HCT116 (cell line): ENCODE measurements around the gene MYLK4. TPM values are rescaled to one million over a fixed set of nuclear protein-coding genes. Genes with fewer than 3 reads are reported as not detected.

Experiments used
- ATAC-seq: fragments of 200-7000 bp; cut with Tn5 transposase; 2 replicates; pipeline ENCODE4 v1.9.1; 2020; ENCODE audit warnings: mild to moderate bottlenecking, moderate library complexity
- BruUV-seq: library from RNA; stranded (reverse); fragments of 400-500 nt; replicated peaks from 2 replicates; lab custom pipeline; 2021; lab: Mats Ljungman, UMichigan
- CTCF ChIA-PET: fragments of 300-600 bp; sonication (Branson Sonifier 250); formaldehyde crosslinking; loops from one replicate; lab custom pipeline; 2021; ENCODE audit warnings: antibody characterized with exemption; lab: Charles Lee
- POLR2A ChIA-PET: fragments of 300-600, 350-600 bp; sonication (Branson Sonifier 250); formaldehyde crosslinking; loops from one replicate; lab custom pipeline; 2021; ENCODE audit warnings: antibody characterized with exemption; lab: Charles Lee
- RAD21 ChIA-PET, 2 experiments: fragments of 300-600 bp; sonication (Branson Sonifier 250); formaldehyde crosslinking; loops; one replicate each; lab custom pipeline; 2023; ENCODE audit warnings: low total read pairs in 2 of 2; ENCODE audit not compliant: uncharacterized antibody in 2 of 2, unreplicated experiment in 2 of 2, low non-redundant PET in 1 of 2; lab: Charles Lee
- DNase-seq: peaks from one replicate; pipeline ENCODE4 v3.0.0-alpha.2; 2010; ENCODE audit warnings: low read depth, low spot score
- H2AFZ ChIP-seq: fragments of 200-600 bp; shearing (Covaris generic), sonication (generic); 2 replicates; pipeline ENCODE4 v1.6.1; 2017; ENCODE audit warnings: low read depth, mixed run types, mixed read lengths, antibody characterized with exemption, low read length; ENCODE audit not compliant: poor library complexity, severe bottlenecking
- H3K27ac ChIP-seq: 2 replicates; pipeline ENCODE4 v1.5.1; 2012; ENCODE audit warnings: low read depth, low read length
- H3K27me3 ChIP-seq: fragments of 200-600 bp; sonication (generic); 2 replicates; pipeline ENCODE4 v1.6.1; 2016; ENCODE audit warnings: mixed run types, low read length, mixed read lengths; ENCODE audit not compliant: insufficient read depth
- H3K36me3 ChIP-seq, 2 experiments: fragments of 200-500 bp in 1 of 2; fragments of 200-600 bp in 1 of 2; sonication (Bioruptor generic) in 1 of 2; sonication (generic) in 1 of 2; 2 replicates each; pipeline versions ENCODE4 v1.5.1 to v1.6.1; 2014 to 2016; ENCODE audit warnings: low read length in 2 of 2, inconsistent platforms in 1 of 2, mixed read lengths in 1 of 2, mixed run types in 1 of 2; ENCODE audit not compliant: insufficient read depth in 2 of 2, control insufficient read depth in 1 of 2
- H3K4me1 ChIP-seq, 2 experiments: fragments of 200-600 bp in 1 of 2; sonication (generic) in 1 of 2; 2 replicates each; pipeline versions ENCODE4 v1.5.1 to v1.6.1; 2012 to 2017; ENCODE audit warnings: low read length in 2 of 2, inconsistent platforms in 1 of 2, mild to moderate bottlenecking in 1 of 2, mixed read lengths in 1 of 2, mixed run types in 1 of 2, moderate library complexity in 1 of 2; ENCODE audit not compliant: insufficient read depth in 2 of 2, control insufficient read depth in 1 of 2
- H3K4me2 ChIP-seq: fragments of 200-600 bp; sonication (generic); 2 replicates; pipeline ENCODE4 v1.6.1; 2017; ENCODE audit warnings: mixed run types, low read length, mixed read lengths
- H3K4me3 ChIP-seq, 2 experiments: fragments of 200-600 bp in 1 of 2; sonication (generic) in 1 of 2; replicated peaks in 1 of 2; 2 replicates each; pipeline ENCODE4 v1.5.1; 2011 to 2016; ENCODE audit warnings: low read length in 2 of 2, control low read depth in 1 of 2, low read depth in 1 of 2, mild to moderate bottlenecking in 1 of 2, mixed read lengths in 1 of 2, mixed run types in 1 of 2
- H3K79me2 ChIP-seq: fragments of 200-600 bp; sonication (generic); 2 replicates; pipeline ENCODE4 v1.6.1; 2017; ENCODE audit warnings: mild to moderate bottlenecking, mixed run types, low read length, moderate library complexity, mixed read lengths; ENCODE audit not compliant: insufficient read depth
- H3K9ac ChIP-seq: fragments of 200-600 bp; sonication (generic); 2 replicates; pipeline ENCODE4 v1.6.1; 2016; ENCODE audit warnings: low read length, mixed read lengths
- H3K9me2 ChIP-seq: fragments of 200-600 bp; sonication (generic), shearing (Covaris generic); 2 replicates; pipeline ENCODE4 v1.6.1; 2017; ENCODE audit warnings: mixed run types, mild to moderate bottlenecking, moderate library complexity; ENCODE audit not compliant: insufficient read depth
- H3K9me3 ChIP-seq, 2 experiments: fragments of 200-500 bp in 1 of 2; fragments of 200-600 bp in 1 of 2; sonication (Bioruptor generic) in 1 of 2; sonication (generic) in 1 of 2; 2 replicates each; pipeline ENCODE4 v1.6.1; 2014 to 2017; ENCODE audit warnings: low read length in 2 of 2, mixed read lengths in 2 of 2, inconsistent platforms in 1 of 2, low read depth in 1 of 2, mild to moderate bottlenecking in 1 of 2, mixed run types in 1 of 2, moderate library complexity in 1 of 2; ENCODE audit not compliant: control insufficient read depth in 1 of 2, insufficient read depth in 1 of 2
- H4K20me1 ChIP-seq: fragments of 200-600 bp; sonication (generic), shearing (Covaris generic); 2 replicates; pipeline ENCODE4 v1.6.1; 2017; ENCODE audit warnings: mixed run types, mild to moderate bottlenecking, moderate library complexity; ENCODE audit not compliant: insufficient read depth
- ATF3 ChIP-seq: IDR thresholded peaks from 2 replicates; pipeline ENCODE4 v1.6.1; 2012
- CBX3 ChIP-seq: IDR thresholded peaks from 2 replicates; pipeline ENCODE4 v1.6.1; 2012; ENCODE audit warnings: low read depth
- CEBPB ChIP-seq: IDR thresholded peaks from 2 replicates; pipeline ENCODE4 v1.6.1; 2012; ENCODE audit warnings: low read depth
- CTCF ChIP-seq, 3 experiments: fragments of 200-600 bp in 1 of 3; sonication (generic) in 1 of 3; IDR thresholded peaks in 2 of 3; conservative IDR thresholded peaks in 1 of 3; 2 replicates each; pipeline ENCODE4 v1.5.1; 2012 to 2017; ENCODE audit warnings: low read depth in 2 of 3, low read length in 2 of 3, antibody characterized with exemption in 1 of 3, borderline replicate concordance in 1 of 3, control low read depth in 1 of 3, mild to moderate bottlenecking in 1 of 3, mixed read lengths in 1 of 3, mixed run types in 1 of 3, moderate library complexity in 1 of 3; ENCODE audit not compliant: insufficient read depth in 1 of 3
- EGR1 ChIP-seq: IDR thresholded peaks from 2 replicates; pipeline ENCODE4 v1.6.1; 2012; ENCODE audit warnings: low read depth
- ELF1 ChIP-seq: IDR thresholded peaks from 2 replicates; pipeline ENCODE4 v1.6.1; 2012; ENCODE audit warnings: low read depth, borderline replicate concordance
- EZH2 ChIP-seq: fragments of 200-600 bp; sonication (generic); IDR thresholded peaks from 2 replicates; pipeline ENCODE4 v1.6.1; 2017; ENCODE audit warnings: antibody characterized with exemption, mixed run types
- EZH2phosphoT487 ChIP-seq: fragments of 200-600 bp; IDR thresholded peaks from 2 replicates; pipeline ENCODE4 v1.6.1; 2018; ENCODE audit warnings: antibody characterized with exemption, borderline replicate concordance
- FOSL1 ChIP-seq: IDR thresholded peaks from 2 replicates; pipeline ENCODE4 v1.6.1; 2012; ENCODE audit warnings: low read depth
- JUND ChIP-seq: IDR thresholded peaks from 2 replicates; pipeline ENCODE4 v1.6.1; 2012
- POLR2A ChIP-seq: IDR thresholded peaks from 2 replicates; pipeline ENCODE4 v1.7.0; 2011; ENCODE audit warnings: borderline replicate concordance; ENCODE audit not compliant: insufficient read depth, insufficient read length; ENCODE audit errors: extremely low read depth
- POLR2AphosphoS5 ChIP-seq: IDR thresholded peaks from 2 replicates; pipeline ENCODE4 v1.6.1; 2011; ENCODE audit warnings: mild to moderate bottlenecking, low read depth, low read length, moderate library complexity
- REST ChIP-seq: IDR thresholded peaks from 2 replicates; pipeline ENCODE4 v1.6.1; 2012; ENCODE audit warnings: low read depth
- SIN3A ChIP-seq: IDR thresholded peaks from 2 replicates; pipeline ENCODE4 v1.6.1; 2012; ENCODE audit warnings: low read depth
- TCF7L2 ChIP-seq: IDR thresholded peaks from 2 replicates; pipeline ENCODE4 v1.7.0; 2011; ENCODE audit warnings: borderline replicate concordance, inconsistent platforms; ENCODE audit not compliant: insufficient read depth, insufficient read length; ENCODE audit errors: extremely low read depth
- YY1 ChIP-seq: IDR thresholded peaks from 2 replicates; pipeline ENCODE4 v1.6.1; 2011; ENCODE audit warnings: low read length, low read depth, moderate library complexity, mild to moderate bottlenecking; ENCODE audit not compliant: insufficient replicate concordance; ENCODE audit errors: extremely low read depth
- ZBTB33 ChIP-seq: IDR thresholded peaks from 2 replicates; pipeline ENCODE4 v1.6.1; 2011; ENCODE audit warnings: mild to moderate bottlenecking, low read length, moderate library complexity; ENCODE audit not compliant: insufficient replicate concordance; ENCODE audit errors: extremely low read depth
- ZFX ChIP-seq: fragments of 450-650 bp; IDR thresholded peaks from 2 replicates; pipeline ENCODE4 v1.6.1; 2017
- ZNF274 ChIP-seq: fragments of 200-500 bp; sonication (Bioruptor generic); IDR thresholded peaks from 2 replicates; pipeline ENCODE4 v1.6.1; 2014; ENCODE audit warnings: mild to moderate bottlenecking, low read depth, low read length, inconsistent platforms
- intact Hi-C: fragments of 100-400 bp; cut with micrococcal nuclease; formaldehyde crosslinking; loops from 2 replicates; pipeline ENCODE4 v1.10.0; 2022
- total RNA-seq: library from RNA; stranded (reverse); gene quantifications from one replicate; pipeline ENCODE4 v1.2.1, GENCODE V29; 2021; ENCODE audit not compliant: unreplicated experiment

MYLK4 gene
- total RNA-seq, 1 experiment from 2014 or later = 0.27 TPM

- ATAC-seq (no peak), DNase-seq (no peak)
- H3K9me3 ChIP-seq = no peaks in the 10 kb centered on the region
- no peak overlapping the region for H3K4me2 ChIP-seq
- no peaks in the 10 kb centered on the region for H3K79me2 ChIP-seq
- ChIA-PET RAD21 (no interaction called here), CTCF (no interaction called here), POLR2A (no interaction called here)
- H3K4me1 ChIP-seq = peaks cover 3 to 9% of the 10 kb centered on the region in 2 experiments; a peak in 3 of 4 replicates
- H3K27me3 ChIP-seq = no peaks in the 10 kb centered on the region
- H3K9me2 ChIP-seq = no peaks in the 10 kb centered on the region
- intact Hi-C loops = no loop called here
- no peaks in the 10 kb centered on the region for H4K20me1 ChIP-seq
- H3K9ac ChIP-seq = no peak overlapping the region
- no TSS peak for BruUV-seq
- no peaks in the 10 kb centered on the region for H3K36me3 ChIP-seq
- H3K4me3 ChIP-seq = no peak overlapping the region
- H2AFZ ChIP-seq = no peak overlapping the region
- no peak overlapping the region for H3K27ac ChIP-seq
- TF ChIP-seq ATF3 (no peak), CTCF (IDR thresholded peaks at IDR 0.05 in 2 of 3, conservative IDR thresholded peaks at IDR 0.05 in 1 of 3; ENCODE audit: borderline replicate concordance in 1 of 3, insufficient read depth in 1 of 3, low read depth in 2 of 3, low read length in 2 of 3) (no peak), CEBPB (no peak), TCF7L2 (no peak), POLR2A (no peak), YY1 (no peak), ZBTB33 (no peak), ELF1 (no peak), CBX3 (no peak), SIN3A (no peak), EZH2 (no peak), EZH2phosphoT487 (no peak), POLR2AphosphoS5 (no peak), FOSL1 (no peak), EGR1 (no peak), ZFX (no peak), REST (no peak), ZNF274 (no peak), JUND (no peak)
These were observed 3.7 kb upstream of the MYLK4 start for GRCh38 chr6:2754393-2754792.
